OCI-LY7 (cell line): ENCODE results near the gene GRIK1. TPM values are rescaled to one million over a fixed set of nuclear protein-coding genes. Genes with fewer than 3 reads are reported as not detected.

Source experiments
- BruUV-seq: library from RNA; stranded (reverse); fragments of 400-500 nt; replicated peaks from 2 replicates; lab custom pipeline; 2021; lab: Mats Ljungman, UMichigan
- CTCF ChIA-PET: fragments of 300-600 bp; sonication (Branson Sonifier 250); formaldehyde crosslinking; loops from one replicate; lab custom pipeline; 2022; ENCODE audit warnings: antibody characterized with exemption; ENCODE audit not compliant: unreplicated experiment; lab: Charles Lee
- POLR2A ChIA-PET: fragments of 300-600 bp; sonication (Branson Sonifier 250); formaldehyde crosslinking; loops from one replicate; lab custom pipeline; 2022; ENCODE audit warnings: antibody characterized with exemption; lab: Charles Lee
- DNase-seq: peaks from one replicate; pipeline ENCODE4 v3.0.0-alpha.2; 2015; ENCODE audit warnings: low spot score
- H2AFZ ChIP-seq: fragments of 200-600 bp; sonication (generic), shearing (Covaris generic); 2 replicates; pipeline ENCODE4 v1.6.1; 2014; ENCODE audit warnings: mild to moderate bottlenecking, antibody characterized with exemption, low read length, moderate library complexity
- H3K27ac ChIP-seq: fragments of 200-600 bp; sonication (generic); 2 replicates; pipeline ENCODE4 v1.5.1; 2014; ENCODE audit warnings: mixed run types, low read depth, mild to moderate bottlenecking, moderate library complexity, low read length, inconsistent platforms; ENCODE audit not compliant: poor library complexity, severe bottlenecking
- H3K36me3 ChIP-seq: fragments of 200-600 bp; sonication (generic); 2 replicates; pipeline ENCODE4 v1.6.1; 2014; ENCODE audit warnings: mild to moderate bottlenecking, antibody characterized with exemption, low read length, moderate library complexity, mixed read lengths; ENCODE audit not compliant: insufficient read depth
- H3K4me1 ChIP-seq: fragments of 200-600 bp; sonication (generic); 2 replicates; pipeline ENCODE4 v1.5.1; 2014; ENCODE audit warnings: mild to moderate bottlenecking, low read length; ENCODE audit not compliant: insufficient read depth, poor library complexity, severe bottlenecking
- H3K4me2 ChIP-seq: fragments of 200-600 bp; sonication (generic); 2 replicates; pipeline ENCODE4 v1.6.1; 2014; ENCODE audit warnings: mild to moderate bottlenecking, low read length
- H3K4me3 ChIP-seq: fragments of 200-600 bp; sonication (generic); 2 replicates; pipeline ENCODE4 v1.5.1; 2014; ENCODE audit warnings: mild to moderate bottlenecking, low read depth, low read length; ENCODE audit not compliant: poor library complexity, severe bottlenecking
- H3K79me2 ChIP-seq: fragments of 200-600 bp; sonication (generic); 2 replicates; pipeline ENCODE4 v1.6.1; 2016; ENCODE audit warnings: low read depth, mild to moderate bottlenecking, low read length, moderate library complexity, mixed read lengths; ENCODE audit not compliant: insufficient read depth
- H3K9me2 ChIP-seq: fragments of 200-600 bp; sonication (generic); 2 replicates; pipeline ENCODE4 v1.6.1; 2016; ENCODE audit warnings: mild to moderate bottlenecking, low read length, mixed read lengths; ENCODE audit not compliant: insufficient read depth
- H3K9me3 ChIP-seq: fragments of 200-600 bp; sonication (generic); 2 replicates; pipeline ENCODE4 v1.6.1; 2014; ENCODE audit warnings: mild to moderate bottlenecking, mixed run types, low read length, mixed read lengths
- H4K20me1 ChIP-seq: fragments of 200-600 bp; sonication (generic); 2 replicates; pipeline ENCODE4 v1.6.1; 2014; ENCODE audit warnings: mild to moderate bottlenecking, antibody characterized with exemption, low read length, moderate library complexity, mixed read lengths; ENCODE audit not compliant: insufficient read depth
- EZH2phosphoT487 ChIP-seq: fragments of 200-600 bp; sonication (generic); IDR thresholded peaks from 2 replicates; pipeline ENCODE4 v1.6.1; 2018; ENCODE audit warnings: low read depth, borderline replicate concordance, mild to moderate bottlenecking, mixed run types, antibody characterized with exemption, low read length, moderate library complexity, mixed read lengths
- intact Hi-C: fragments of 100-400 bp; cut with micrococcal nuclease; formaldehyde crosslinking; loops from one replicate; pipeline ENCODE4 v1.10.0; 2022; ENCODE audit not compliant: unreplicated experiment
- total RNA-seq, 2 experiments: library from RNA; depleted of rRNA in 1 of 2; stranded (reverse); fragments of >200 nt in 1 of 2; shearing (Covaris generic) in 1 of 2; gene quantifications; 2 replicates each; pipeline ENCODE4 v1.2.3, GENCODE V29; 2014 to 2022
- TF ChIP-seq, protein P1 (sequence below): fragments of 200-600 bp; sonication (generic); conservative IDR thresholded peaks from 2 replicates; pipeline ENCODE4 v1.5.1; 2014; ENCODE audit warnings: mild to moderate bottlenecking, antibody characterized with exemption, low read length, moderate library complexity, mixed read lengths

Gene GRIK1
- total RNA-seq, 2 experiments from 2014 or later: 4.1 TPM; not detected in 1

DNA sequence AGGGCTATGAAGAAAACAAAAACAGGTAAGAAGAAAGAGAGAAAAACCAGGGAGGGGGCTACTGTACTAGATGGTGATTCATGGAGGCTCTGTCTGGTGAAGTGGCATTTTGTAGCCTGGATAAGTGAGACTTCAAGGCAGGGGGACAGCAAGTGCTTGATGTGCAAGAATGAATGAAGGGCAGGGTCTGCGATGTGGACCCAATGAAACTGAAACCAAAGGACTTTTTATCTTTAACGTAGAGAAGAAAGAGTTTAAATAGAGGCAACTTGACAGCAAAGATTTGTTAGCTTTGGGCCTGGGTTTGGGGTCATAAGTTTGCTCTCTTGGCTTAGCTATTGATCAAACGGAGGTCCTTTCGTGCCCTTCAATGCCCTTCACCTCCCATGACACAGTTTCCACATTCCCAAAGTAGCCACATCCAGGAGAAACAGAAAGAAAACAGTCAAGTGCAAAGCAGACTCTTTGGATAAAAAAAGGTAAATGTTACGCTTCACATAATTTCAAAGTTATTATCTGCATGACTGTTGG, 291.0 kb downstream of the GRIK1 start:
- H3K79me2 ChIP-seq: no peaks in the 10 kb centered on the region
- ChIA-PET CTCF (no interaction called here), POLR2A (interaction anchor here (0.8 to 1.3 kb wide), 2 partner anchors 9 to 10 kb away, joined by 3 to 6 read pairs; no protein-coding TSS in a partner anchor)
- no peaks in the 10 kb centered on the region for H3K9me2 ChIP-seq
- H3K4me1 ChIP-seq: no peaks in the 10 kb centered on the region
- no peaks in the 10 kb centered on the region for H3K9me3 ChIP-seq
- no TSS peak for BruUV-seq
- DNase-seq: no peak
- no peaks in the 10 kb centered on the region for H3K36me3 ChIP-seq
- no peak overlapping the region for H3K27ac ChIP-seq
- H3K4me2 ChIP-seq: no peak overlapping the region
- intact Hi-C loops: no loop called here
- no peak overlapping the region for H2AFZ ChIP-seq
- H4K20me1 ChIP-seq: no peaks in the 10 kb centered on the region
- no peak overlapping the region for H3K4me3 ChIP-seq
- TF ChIP-seq, protein P1, sequence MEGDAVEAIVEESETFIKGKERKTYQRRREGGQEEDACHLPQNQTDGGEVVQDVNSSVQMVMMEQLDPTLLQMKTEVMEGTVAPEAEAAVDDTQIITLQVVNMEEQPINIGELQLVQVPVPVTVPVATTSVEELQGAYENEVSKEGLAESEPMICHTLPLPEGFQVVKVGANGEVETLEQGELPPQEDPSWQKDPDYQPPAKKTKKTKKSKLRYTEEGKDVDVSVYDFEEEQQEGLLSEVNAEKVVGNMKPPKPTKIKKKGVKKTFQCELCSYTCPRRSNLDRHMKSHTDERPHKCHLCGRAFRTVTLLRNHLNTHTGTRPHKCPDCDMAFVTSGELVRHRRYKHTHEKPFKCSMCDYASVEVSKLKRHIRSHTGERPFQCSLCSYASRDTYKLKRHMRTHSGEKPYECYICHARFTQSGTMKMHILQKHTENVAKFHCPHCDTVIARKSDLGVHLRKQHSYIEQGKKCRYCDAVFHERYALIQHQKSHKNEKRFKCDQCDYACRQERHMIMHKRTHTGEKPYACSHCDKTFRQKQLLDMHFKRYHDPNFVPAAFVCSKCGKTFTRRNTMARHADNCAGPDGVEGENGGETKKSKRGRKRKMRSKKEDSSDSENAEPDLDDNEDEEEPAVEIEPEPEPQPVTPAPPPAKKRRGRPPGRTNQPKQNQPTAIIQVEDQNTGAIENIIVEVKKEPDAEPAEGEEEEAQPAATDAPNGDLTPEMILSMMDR: no peak
- no peak for TF ChIP-seq EZH2phosphoT487

DNA sequence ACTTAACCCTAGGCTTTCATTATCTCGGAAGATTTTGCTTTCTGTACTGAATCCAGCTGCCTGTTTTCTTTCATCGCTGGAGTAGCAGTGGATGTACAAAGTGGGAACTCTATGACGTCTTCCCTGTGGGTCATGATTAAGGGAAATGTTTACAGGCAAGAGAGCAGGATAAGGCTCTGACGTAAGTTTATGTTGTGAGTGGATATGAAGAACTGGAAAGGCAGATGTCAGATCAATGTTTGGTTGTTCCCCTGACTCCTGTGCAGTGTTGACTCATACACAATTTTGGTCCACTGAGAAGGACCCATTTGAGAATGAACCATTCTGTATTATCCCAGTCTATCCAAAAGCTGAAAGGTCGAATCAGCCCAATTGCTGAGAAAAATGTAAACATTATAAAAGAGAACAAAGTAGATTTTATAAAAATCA, 292.4 kb downstream of the GRIK1 start:
- no peaks in the 10 kb centered on the region for H4K20me1 ChIP-seq
- ChIA-PET CTCF (no interaction called here), POLR2A (no interaction called here)
- no peak for DNase-seq
- H3K27ac ChIP-seq: no peak overlapping the region
- H2AFZ ChIP-seq: no peak overlapping the region
- H3K9me3 ChIP-seq: no peaks in the 10 kb centered on the region
- H3K4me1 ChIP-seq: no peaks in the 10 kb centered on the region
- no peak for TF ChIP-seq EZH2phosphoT487
- TF ChIP-seq, protein P1: no peak
- no peaks in the 10 kb centered on the region for H3K9me2 ChIP-seq
- no peak overlapping the region for H3K4me3 ChIP-seq
- no peaks in the 10 kb centered on the region for H3K36me3 ChIP-seq
- BruUV-seq: no TSS peak
- H3K4me2 ChIP-seq: no peak overlapping the region
- intact Hi-C loops: no loop called here
- no peaks in the 10 kb centered on the region for H3K79me2 ChIP-seq

DNA sequence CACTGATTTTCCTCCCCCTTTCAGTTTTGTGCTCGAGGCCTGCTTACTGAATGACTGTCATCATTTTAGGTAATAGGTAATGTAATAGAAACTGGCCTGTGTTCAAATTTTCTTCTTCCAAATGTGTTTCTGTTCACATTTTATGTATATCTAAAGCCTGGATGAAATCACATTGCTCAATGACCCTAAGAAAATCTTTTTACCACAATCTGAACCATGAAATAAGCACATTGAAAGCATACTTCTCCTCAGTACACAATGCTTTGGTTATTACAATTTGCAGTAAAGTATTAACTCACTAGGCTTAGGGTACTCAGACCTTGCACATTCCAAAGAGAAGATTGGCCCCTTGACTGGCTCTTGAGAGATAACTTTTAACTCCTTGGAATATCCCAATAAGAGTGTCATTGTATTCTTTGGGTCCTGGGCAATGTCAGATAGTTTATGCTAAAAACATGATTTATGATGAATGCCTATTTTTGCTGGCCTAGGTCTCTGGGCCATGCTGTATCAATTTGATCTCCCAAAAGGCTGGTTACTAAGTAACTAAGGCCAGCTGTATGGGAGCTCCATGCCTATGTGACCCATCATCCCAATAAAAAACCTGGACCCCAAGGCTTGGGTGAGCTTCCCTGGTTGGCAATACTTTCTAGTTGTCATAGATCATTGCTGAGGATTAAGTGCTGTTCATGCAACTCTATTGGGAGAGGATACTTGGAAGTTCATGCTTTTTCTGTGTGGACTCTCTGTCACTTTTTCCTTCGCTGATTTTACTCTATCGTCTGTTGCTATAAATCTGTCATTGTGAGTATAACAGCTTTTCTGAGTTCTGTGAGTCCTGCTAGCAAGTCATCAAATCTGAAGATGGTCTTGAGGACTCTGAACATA, 293.9 kb downstream of the GRIK1 start:
- no TSS peak for BruUV-seq
- no peak overlapping the region for H3K4me3 ChIP-seq

More for the DNA sequence above, 293.9 kb downstream of the GRIK1 start:
- no peak overlapping the region for H2AFZ ChIP-seq
- no peak for TF ChIP-seq EZH2phosphoT487
- TF ChIP-seq, protein P1: no peak
- no peak overlapping the region for H3K4me2 ChIP-seq
- H3K9me2 ChIP-seq: no peaks in the 10 kb centered on the region
- no peaks in the 10 kb centered on the region for H3K79me2 ChIP-seq
- no peaks in the 10 kb centered on the region for H3K36me3 ChIP-seq
- H3K9me3 ChIP-seq: no peaks in the 10 kb centered on the region
- no peak for DNase-seq
- CTCF ChIA-PET: no interaction called here
- H4K20me1 ChIP-seq: no peaks in the 10 kb centered on the region
- intact Hi-C loops: no loop called here
- H3K4me1 ChIP-seq: peaks cover under 1% of the 10 kb centered on the region
- POLR2A ChIA-PET: interaction anchor here (1.1 kb wide), 1 partner anchor 22 kb away, joined by 4 read pairs; no protein-coding TSS in a partner anchor
- H3K27ac ChIP-seq: no peak overlapping the region
